GM21576 (cell line): ENCODE results near the gene SEC14L3.

Experiments used
- ATAC-seq: cut with Tn5 transposase; IDR thresholded peaks from one replicate; pipeline ENCODE4 v1.9.1; 2021; ENCODE audit warnings: mild to moderate bottlenecking, moderate library complexity; ENCODE audit not compliant: unreplicated experiment

SEC14L3 gene

GRCh38 chr22:30471616-30472318 is at the start of gene SEC14L3:
Gene SEC14L3, minus strand, starts transcription at chr22:30472017. Its CDS starts 59 bp downstream, at chr22:30471958.
- ATAC-seq: no peak

- no peak for ATAC-seq
Observed at GRCh38 chr22:30519842-30520425, 48.1 kb upstream of the SEC14L3 start.

- ATAC-seq: no peak
Observed at GRCh38 chr22:30516731-30517130, 44.9 kb upstream of the SEC14L3 start.

DNA sequence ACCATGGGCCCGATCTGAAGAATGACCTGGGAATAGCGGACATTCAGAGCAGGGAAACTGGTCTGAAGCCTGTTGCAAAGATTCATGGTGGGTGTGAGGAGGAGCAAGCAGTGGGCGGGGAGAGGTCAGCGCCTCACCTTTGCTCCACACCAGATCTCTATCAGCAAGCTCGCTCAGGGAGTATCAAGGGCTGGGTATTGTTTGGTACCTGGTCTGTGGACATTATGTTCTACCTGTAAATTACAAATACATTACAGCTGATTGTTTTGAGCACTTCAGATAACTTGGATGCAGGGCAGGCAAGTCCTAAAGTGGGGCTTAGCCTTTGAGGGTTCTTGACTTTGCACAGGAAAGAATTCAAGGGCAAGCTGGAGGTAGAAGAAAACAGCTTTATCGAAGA is 44.5 kb upstream of the SEC14L3 start:
- ATAC-seq: no peak

- no peak for ATAC-seq
Observed at GRCh38 chr22:30514252-30514651, 42.4 kb upstream of the SEC14L3 start.

- no peak for ATAC-seq
Observed at GRCh38 chr22:30513462-30513861, 41.6 kb upstream of the SEC14L3 start.

- no peak for ATAC-seq
Observed at GRCh38 chr22:30511911-30512310, 40.1 kb upstream of the SEC14L3 start.

GRCh38 chr22:30511109-30511508 is 39.3 kb upstream of the SEC14L3 start:
- no peak for ATAC-seq

DNA sequence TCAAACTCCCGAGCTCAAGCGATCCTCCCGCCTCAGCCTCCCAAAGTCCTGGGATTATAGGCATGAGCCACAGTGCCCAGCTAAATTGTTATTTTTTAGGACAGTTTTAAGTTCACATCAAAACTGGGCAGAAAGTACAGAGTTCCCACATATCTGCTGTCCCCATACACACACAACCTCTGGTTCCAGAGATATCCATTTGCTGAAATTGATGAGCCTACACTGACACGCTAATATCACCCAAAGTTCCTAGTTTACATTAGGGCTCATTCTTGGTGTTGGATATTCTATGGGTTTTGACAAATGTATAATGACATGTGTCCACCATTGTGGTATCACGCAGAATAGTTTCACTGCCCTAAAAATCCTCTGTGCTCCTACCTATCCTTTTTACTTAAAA is 36.4 kb upstream of the SEC14L3 start:
- no peak for ATAC-seq

DNA sequence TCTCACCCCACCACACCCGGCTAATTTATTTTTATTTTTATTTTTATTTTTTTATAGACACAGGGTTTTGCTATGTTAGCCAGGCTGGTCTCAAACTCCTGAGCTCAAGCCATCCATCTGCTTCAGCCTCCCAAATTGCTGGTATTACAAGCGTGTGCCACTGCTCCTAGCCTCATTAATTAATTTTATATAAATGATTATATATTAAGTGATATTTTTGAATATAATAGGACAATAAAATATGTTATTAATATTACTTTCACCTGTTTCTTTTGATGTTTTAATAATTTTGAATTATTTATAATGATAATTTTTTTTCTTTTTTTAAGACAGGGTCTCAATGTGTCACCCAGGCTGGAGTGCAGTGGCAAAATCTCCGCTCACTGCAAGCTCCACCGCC is 35.9 kb upstream of the SEC14L3 start:
- ATAC-seq: no peak

GRCh38 chr22:30506507-30506968 is 34.7 kb upstream of the SEC14L3 start:
- ATAC-seq: no peak

DNA sequence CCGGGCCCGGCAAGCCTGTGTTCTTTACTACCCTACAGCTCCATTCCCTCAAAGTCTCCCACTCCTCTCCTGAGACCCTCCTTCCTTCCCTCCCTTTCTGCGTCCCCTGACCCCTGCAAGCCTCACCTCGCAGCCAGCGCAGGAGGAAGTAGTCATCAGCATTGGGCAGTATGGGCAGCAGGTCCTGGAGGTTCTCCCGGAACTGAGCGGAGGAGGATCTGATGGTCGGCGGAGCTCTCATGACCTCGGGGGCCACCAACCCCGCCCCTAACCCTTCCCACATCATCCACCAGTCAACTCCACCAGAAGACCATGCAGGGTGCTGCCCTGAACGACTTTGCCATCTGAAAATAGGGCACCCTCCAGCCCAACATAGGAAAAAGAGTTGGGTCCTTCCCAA is 31.7 kb upstream of the SEC14L3 start:
- ATAC-seq: no peak

DNA sequence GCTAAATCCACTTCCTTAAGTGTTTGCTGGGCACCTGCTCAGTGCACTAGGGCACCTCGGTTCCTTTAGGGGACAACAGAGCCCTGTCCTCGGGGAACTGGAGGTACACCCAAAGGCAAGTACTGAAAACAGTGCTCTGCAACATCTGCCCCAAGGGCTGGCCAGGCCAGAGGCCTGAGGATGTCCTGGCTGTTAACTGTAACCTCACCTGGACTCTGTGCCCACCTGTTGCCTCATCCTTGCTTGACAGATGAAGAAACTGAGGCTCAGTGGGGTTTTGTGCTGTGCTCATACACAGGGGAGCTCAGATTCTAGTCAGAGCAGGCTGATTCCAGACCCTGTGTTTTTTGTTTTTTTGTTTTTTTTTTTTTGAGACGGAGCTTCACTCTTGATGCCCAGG is 31.1 kb upstream of the SEC14L3 start:
- no peak for ATAC-seq

DNA sequence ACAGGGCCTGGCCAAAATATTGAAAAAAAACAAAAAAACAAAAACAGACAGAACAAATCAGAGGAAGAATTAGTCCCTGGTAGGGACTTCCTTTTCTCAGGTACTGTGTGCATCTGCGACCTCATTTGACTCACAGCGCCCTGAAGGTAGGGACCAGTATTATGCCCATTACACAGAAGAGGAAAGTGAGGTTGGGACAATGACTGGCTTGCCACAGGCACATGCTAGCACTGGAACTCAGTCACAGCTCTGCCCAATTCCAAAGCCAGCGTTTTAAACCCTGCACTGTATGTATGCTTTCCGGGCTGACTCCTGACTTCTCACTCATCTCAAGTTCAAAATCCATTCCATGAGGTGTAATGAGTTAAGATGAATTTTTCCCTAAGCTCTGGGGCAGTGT is 30.3 kb upstream of the SEC14L3 start:
- ATAC-seq: no peak

- ATAC-seq: no peak
Observed at GRCh38 chr22:30500628-30501027, 28.8 kb upstream of the SEC14L3 start.

DNA sequence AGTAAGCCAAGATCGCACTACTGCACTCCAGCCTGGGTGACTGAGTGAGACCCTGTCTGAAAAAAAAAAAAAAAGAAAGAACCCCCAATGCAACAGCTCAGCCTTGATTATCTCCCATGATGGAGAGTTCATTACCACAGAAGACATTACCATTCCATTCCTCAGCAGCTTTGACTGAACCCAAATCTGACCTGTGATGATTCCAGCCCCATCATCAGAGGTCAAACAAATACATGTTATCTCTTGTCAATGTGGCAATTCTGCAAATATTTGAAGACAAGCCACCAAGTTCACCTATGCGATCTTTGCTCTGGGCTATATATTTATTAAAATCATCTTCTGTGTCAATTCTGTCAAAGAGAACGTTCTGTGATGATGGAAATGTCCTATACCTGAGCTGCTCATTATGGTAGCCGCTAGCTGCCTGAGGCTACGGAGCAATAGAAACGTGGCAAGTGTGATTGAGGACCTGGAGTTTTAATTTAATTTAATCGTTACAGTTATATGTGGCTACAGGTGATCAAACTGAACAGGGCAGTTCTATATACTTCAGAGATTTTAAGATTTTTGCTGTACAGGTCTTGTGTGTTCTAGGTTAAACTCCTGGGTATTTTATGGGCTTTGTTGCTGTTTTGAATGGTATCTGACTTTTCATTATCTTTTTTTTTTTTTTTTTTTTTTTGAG is 25.8 kb upstream of the SEC14L3 start:
- no peak for ATAC-seq

DNA sequence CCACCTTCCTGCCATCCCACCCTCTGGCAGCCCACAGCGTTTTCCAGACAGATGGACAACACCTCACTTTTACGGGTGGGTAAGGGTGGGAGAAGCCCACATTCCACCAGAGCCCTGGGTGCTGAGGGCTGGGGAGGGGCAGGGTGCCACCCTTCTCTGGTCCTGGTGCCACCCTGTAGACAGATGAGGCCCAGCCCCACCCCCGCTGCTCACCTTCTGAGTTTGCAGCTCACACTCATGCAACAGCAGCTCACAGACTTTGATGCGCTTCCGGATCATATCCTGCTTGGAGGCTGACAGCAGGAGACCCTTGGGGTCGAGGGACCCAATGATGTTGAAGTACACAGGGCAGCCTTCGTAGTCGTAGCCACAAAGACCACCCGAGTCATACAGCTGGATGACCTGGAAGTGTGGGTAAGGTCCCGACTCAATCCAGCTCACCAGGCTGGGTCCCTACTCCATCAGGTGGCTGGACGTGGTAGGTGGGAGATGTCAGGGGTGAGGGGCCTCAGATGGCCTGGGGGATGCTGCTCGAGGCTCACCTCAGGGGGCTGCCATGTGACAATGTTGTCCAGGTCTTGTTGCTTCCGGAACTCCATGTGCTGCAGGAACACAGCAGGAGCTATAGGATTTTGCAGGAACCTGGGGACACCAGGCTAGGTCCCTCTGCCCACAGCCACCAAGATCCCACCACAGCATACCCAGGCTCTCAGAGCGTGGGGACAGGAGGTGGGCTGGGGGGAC is 23.4 kb upstream of the SEC14L3 start:
- ATAC-seq: no peak

GRCh38 chr22:30492144-30492543 is 20.3 kb upstream of the SEC14L3 start:
- ATAC-seq: no peak

DNA sequence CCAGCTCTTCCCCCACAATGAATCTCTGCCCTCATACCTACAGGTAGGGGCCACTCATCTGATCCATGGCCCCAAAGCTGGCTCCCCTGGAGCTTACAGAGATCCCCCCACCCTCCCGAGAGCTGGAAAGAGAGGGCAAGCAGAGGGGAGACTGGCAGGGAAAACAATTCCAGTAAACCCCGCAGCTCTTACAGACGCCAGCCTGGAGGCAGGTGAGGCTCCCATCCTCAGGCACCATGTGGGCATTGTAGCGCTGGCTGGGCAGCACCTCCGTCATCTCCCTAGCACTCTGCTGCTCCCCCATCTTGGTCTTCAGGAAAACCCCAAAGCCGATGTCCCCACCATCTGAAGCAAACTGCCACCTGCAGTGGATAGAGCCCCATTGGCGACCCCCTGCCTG is 19.6 kb upstream of the SEC14L3 start:
- ATAC-seq: no peak

DNA sequence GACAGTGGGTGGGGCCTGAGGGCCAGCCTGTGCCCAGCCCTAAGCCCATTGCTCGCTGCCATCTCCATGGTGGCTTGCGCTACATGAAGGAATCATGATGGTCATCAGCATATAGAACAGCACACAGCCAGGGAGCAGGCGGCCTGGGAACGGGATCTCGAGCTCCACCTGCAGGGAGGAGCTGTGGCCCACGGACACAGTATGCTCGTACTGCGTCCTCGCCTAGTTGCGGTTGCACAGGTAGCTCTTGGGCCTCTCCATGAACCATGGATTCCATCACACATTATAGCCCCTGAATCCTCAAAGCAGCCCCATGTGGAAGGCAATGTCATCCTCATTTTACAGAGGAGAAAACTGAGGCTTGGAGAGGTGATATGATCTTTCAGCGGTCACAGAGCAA is 18.6 kb upstream of the SEC14L3 start:
- ATAC-seq: no peak

GRCh38 chr22:30488121-30488520 is 16.3 kb upstream of the SEC14L3 start:
- ATAC-seq: no peak
